Mucosa of gallbladder (tissue), 1 donor: ENCODE results near the gene D2HGDH. TPM values are rescaled to one million over a fixed set of nuclear protein-coding genes. Genes with fewer than 3 reads are reported as not detected.
"Not testable (repeated sequence)": the region's sequence is repeated elsewhere in the genome, so short reads cannot be mapped to it uniquely, and the experiment has no call there.

Source experiments
- DNase-seq: peaks from one replicate; pipeline ENCODE4 v3.0.0-alpha.2; 2020; ENCODE audit warnings: low spot score
- total RNA-seq: library from RNA; stranded (reverse); gene quantifications from one replicate; pipeline ENCODE4 v1.2.1, GENCODE V29; 2021
- donor health status: DM: no; HTN: no; CAD: no.

D2HGDH gene
- total RNA-seq, 1 donor from 2014 or later = 71.5 TPM

GRCh38 chr2:241768251-241768711, 33.9 kb downstream of the D2HGDH start:
- no peak for DNase-seq

GRCh38 chr2:241768850-241769249, 34.4 kb downstream of the D2HGDH start:
- no peak for DNase-seq

GRCh38 chr2:241769819-241770184, 35.4 kb downstream of the D2HGDH start:
- DNase-seq = no peak

GRCh38 chr2:241770185-241770935, 35.9 kb downstream of the D2HGDH start:
- no peak for DNase-seq

GRCh38 chr2:241770936-241771285, 36.5 kb downstream of the D2HGDH start:
- DNase-seq = no peak

GRCh38 chr2:241771286-241772062, 37.0 kb downstream of the D2HGDH start:
- no peak for DNase-seq

- no peak for DNase-seq
Observed at GRCh38 chr2:241772063-241772499, 37.7 kb downstream of the D2HGDH start.

- peak; percentile 49 for DNase-seq
Observed at GRCh38 chr2:241773511-241774418, 39.3 kb downstream of the D2HGDH start.

- peak; percentile 57 for DNase-seq
Observed at GRCh38 chr2:241774419-241775222, 40.2 kb downstream of the D2HGDH start.

- DNase-seq = no peak
Observed at GRCh38 chr2:241775223-241776177, 41.1 kb downstream of the D2HGDH start.

- DNase-seq = no peak
Observed at GRCh38 chr2:241776336-241777169, 42.1 kb downstream of the D2HGDH start, which contains the start of gene GAL3ST2. TSS of gene GAL3ST2 (plus strand) at chr2:241776822. CDS start at chr2:241776956, 134 bp downstream.

GRCh38 chr2:241777170-241777685, 42.8 kb downstream of the D2HGDH start:
- no peak for DNase-seq

GRCh38 chr2:241777686-241778627, 43.5 kb downstream of the D2HGDH start:
- DNase-seq = no peak

GRCh38 chr2:241780939-241781569, 46.6 kb downstream of the D2HGDH start:
- no peak for DNase-seq

GRCh38 chr2:241782053-241782452, 47.6 kb downstream of the D2HGDH start:
- DNase-seq = not testable (repeated sequence)

GRCh38 chr2:241788135-241788534, 53.7 kb downstream of the D2HGDH start:
- no peak for DNase-seq

GRCh38 chr2:241788572-241788971, 54.1 kb downstream of the D2HGDH start:
- DNase-seq = no peak
